A549 treated with Mapracorat at 1 μM for 4 hours (cell line): Measurements from ENCODE around the gene CSRP1. TPM values are rescaled to one million over a fixed set of nuclear protein-coding genes. Genes with fewer than 3 reads are reported as not detected.

Experiments
- total RNA-seq: library from RNA; stranded (reverse); fragments of 200-300 nt; extraction: Qiagen RNA extraction; gene quantifications from 5 replicates; pipeline ENCODE4 v1.2.3, GENCODE V29; 2022

The CSRP1 gene
- 376 to 565 TPM (median 395 TPM) in 5 replicates for total RNA-seq

DNA sequence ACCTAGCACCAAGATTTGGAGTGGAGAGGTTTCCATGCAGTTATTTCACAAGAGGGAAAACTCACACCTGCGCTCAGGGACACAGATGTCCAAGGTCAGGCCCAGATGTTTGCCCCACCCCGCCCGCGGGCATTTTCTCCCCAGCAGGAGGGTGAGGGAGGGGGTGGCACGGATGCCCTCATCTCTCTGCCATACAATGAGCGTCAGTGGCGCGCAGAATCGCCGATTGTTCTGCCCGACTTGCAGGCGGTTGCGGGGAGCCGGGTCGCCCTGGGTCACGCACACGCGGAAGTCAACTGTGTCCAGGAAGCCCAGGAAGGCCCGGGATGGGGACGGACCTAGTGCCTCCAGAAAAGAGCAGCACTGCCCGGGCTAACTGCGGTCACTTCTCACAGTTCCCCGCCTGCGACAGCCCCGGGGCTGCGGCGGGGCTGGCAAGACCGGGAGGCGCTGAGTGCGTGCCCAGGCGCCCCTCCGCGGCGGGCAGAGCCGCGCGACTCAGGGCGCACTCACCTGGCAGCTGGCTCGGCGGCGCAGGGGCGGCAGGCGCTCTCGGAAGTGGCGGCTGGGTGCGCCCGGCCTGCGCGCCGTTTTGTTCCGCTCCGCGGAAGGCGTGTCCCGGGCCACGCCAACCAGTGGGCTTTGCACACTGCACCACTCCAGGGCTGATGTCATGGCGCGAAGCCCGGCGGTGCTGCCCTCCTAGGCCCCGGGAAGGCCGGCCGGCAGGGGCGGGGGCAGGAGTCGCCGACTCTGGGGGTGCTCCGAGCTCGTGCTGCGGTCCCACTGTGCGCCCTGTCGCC, at the start of gene CSRP1:
TSS of gene CSRP1 (minus strand) at position 567 of the 803 bp plus-strand sequence. CDS start 10,820 bp downstream, outside the sequence.

DNA sequence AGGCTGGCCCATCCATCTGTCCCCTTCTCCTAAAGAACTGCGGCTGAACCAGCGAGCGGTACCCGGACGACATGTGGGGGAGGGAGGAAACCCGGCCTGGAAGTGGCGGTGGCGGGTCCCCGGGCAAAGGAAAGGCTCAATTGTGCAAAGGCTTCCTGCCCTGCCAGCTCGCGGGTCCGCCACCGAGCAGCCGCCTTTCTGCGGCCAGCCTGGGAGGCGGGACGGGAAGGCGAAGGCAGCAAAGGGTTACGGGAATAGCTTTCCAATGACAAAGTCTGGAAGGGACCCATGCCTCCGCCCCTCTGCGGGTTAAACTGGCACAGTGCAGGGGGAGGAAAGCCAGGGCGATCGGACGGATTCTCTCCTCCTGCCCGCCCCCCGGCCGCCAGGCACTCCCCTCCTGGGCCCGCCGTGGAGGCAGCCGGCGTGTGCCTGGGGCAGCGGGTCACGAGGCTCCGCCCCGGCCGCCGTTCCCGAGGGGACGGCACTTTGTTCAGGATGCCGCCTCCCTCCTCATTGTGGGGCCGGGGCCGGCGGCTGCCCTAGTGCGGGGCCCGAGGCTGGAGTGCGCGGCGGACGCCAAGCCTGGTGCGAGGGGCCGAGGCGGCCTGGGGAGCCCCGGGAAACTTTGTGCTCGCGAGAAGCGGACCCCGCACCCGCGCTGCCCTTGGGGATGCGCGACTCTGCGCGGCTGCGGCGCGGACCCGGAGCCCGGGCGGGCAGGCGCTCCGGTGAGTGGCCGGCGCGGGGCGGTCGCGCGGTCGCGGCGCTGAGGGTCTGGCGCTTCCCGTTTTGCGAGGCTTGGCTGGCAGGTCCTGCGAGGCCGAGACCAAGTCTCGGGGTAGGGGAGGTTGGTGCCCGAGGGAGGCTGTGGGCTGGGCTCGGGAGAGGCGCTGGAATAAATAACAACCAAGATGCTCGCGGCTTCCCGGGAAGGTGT, 32.0 kb upstream of the CSRP1 start, which contains the start of gene NAV1:
TSS of gene NAV1 (plus strand) at position 516 of the 940 bp plus-strand sequence. CDS start 83,758 bp downstream, outside the sequence.

DNA sequence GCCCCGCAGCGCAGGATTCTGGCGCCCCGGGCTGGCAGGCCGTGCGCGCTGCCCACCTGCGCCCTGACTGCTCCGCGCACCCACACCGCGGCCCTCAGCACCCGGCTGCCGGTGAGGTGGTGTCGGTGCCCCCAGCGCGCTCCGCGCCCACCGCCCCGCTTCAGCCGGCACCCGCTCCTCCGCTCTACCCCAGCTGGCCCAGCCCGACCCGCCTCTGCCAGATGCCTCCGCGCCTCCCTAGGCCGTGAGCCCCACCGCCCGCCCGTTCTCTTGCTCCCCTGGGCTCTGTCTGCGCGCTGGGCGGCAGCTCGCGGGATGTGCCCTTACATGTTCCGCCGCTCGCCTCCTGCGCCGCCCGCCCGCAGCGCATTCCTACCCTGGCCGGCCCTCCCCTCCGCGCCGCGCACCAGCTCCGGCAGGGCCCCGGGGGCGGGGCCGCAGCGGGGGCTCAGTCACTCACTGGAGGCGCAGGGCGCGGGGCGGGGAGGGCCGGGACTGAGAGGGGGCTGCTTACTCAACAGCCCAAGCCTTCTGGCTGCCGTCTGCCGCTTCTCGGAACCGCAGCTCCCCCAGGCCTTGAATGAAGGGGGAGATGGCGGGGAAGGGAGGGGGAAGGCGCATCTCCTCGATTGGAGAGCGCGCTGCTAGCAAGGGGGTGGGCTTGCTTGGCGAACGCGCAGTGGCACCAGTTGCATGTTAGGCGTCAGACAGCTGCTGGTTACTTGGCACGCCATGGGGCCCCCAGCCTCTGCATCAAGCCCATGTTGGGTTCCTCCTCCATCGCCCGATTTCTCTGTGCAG, 37.9 kb downstream of the CSRP1 start, which contains the start of gene PHLDA3:
TSS of gene PHLDA3 (minus strand) at position 345 of the 801 bp plus-strand sequence. CDS start 402 bp downstream, outside the sequence.

Other genes with a start within 250 kb of the CSRP1 start
- gene PKP1, start 223.6 kb downstream of the CSRP1 start, total RNA-seq = 0.02 to 0.08 TPM (median 0.05 TPM) in 3 of 5 replicates, not detected in the others
- gene TNNT2, start 129.4 kb downstream of the CSRP1 start, total RNA-seq = 0.39 TPM in 1 of 5 replicates, not detected in the others
- 0.69 to 1.4 TPM (median 1.0 TPM) in 5 replicates for gene LAD1, start 107.8 kb downstream of the CSRP1 start, total RNA-seq
- not detected in 5 replicates for gene TNNI1, start 85.4 kb downstream of the CSRP1 start, total RNA-seq
- 91.1 to 175 TPM (median 155 TPM) in 5 replicates for gene PHLDA3, start 37.9 kb downstream of the CSRP1 start, total RNA-seq
- gene NAV1, start 32.0 kb upstream of the CSRP1 start, total RNA-seq = 4.7 to 8.9 TPM (median 7.8 TPM) in 5 replicates